NCI-H2081 treated with DMSO at 0.1 percent for 48 hours (cell line): ENCODE measurements around the gene HBB.

Source experiments
- DNase-seq: peaks from one replicate; lab custom pipeline; 2025; lab: John Stamatoyannopoulos, UW

The HBB gene

DNA sequence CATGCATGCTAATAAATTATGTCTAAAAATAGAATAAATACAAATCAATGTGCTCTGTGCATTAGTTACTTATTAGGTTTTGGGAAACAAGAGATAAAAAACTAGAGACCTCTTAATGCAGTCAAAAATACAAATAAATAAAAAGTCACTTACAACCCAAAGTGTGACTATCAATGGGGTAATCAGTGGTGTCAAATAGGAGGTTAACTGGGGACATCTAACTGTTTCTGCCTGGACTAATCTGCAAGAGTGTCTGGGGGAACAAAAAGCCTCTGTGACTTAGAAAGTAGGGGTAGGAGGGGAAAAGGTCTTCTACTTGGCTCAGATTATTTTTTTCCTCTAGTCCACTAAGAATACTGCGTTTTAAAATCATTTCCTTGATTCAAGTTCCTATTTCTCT is 810 bp upstream of the HBB start:
- no peak for DNase-seq

DNA sequence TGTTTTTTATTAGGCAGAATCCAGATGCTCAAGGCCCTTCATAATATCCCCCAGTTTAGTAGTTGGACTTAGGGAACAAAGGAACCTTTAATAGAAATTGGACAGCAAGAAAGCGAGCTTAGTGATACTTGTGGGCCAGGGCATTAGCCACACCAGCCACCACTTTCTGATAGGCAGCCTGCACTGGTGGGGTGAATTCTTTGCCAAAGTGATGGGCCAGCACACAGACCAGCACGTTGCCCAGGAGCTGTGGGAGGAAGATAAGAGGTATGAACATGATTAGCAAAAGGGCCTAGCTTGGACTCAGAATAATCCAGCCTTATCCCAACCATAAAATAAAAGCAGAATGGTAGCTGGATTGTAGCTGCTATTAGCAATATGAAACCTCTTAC is 1.4 kb downstream of the HBB start:
- DNase-seq: no peak

DNA sequence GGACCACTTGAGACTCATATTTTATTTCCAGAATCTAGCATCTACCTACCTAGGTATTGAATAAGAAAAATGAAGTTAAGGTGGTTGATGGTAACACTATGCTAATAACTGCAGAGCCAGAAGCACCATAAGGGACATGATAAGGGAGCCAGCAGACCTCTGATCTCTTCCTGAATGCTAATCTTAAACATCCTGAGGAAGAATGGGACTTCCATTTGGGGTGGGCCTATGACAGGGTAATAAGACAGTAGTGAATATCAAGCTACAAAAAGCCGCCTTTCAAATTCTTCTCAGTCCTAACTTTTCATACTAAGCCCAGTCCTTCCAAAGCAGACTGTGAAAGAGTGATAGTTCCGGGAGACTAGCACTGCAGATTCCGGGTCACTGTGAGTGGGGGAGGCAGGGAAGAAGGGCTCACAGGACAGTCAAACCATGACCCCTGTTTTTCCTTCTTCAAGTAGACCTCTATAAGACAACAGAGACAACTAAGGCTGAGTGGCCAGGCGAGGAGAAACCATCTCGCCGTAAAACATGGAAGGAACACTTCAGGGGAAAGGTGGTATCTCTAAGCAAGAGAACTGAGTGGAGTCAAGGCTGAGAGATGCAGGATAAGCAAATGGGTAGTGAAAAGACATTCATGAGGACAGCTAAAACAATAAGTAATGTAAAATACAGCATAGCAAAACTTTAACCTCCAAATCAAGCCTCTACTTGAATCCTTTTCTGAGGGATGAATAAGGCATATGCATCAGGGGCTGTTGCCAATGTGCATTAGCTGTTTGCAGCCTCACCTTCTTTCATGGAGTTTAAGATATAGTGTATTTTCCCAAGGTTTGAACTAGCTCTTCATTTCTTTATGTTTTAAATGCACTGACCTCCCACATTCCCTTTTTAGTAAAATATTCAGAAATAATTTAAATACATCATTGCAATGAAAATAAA is 2.1 kb downstream of the HBB start:
- no peak for DNase-seq

DNA sequence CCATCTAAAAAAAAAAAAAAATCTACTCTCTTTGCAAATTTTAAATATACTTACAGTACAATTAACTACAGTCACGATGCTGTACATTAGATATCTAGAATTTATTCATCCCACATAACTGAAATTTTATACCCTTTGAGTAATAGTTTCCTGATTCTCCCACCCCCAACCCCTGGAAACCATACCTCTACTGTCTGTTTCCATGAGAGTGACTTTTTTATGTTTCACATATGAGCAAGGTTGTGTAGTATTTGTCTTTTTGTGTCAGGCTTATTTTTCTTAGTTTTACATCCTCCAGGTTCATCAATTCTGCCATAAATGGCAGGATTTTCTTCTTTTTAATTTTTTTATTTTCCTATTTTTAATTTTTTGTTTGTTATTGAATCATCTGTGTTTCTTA is 3.2 kb downstream of the HBB start:
- no peak for DNase-seq

DNA sequence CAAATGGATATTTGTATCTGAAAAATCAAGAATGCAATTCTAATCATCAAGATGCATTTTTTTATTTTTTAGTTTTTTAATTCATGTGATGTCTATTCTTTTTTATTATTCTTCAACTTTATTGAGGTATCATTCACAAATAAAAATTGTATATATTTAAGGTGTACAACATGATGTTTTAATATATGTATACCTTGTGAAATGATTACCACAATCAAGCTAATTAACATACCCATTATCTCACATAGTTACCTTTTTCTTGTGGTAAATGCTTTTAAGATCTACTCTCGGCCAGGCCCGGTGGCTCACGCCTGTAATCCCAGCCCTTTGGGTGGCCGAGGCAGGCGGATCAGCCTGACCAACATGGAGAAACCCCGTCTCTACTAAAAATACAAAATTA is 3.7 kb downstream of the HBB start:
- DNase-seq: no peak

DNA sequence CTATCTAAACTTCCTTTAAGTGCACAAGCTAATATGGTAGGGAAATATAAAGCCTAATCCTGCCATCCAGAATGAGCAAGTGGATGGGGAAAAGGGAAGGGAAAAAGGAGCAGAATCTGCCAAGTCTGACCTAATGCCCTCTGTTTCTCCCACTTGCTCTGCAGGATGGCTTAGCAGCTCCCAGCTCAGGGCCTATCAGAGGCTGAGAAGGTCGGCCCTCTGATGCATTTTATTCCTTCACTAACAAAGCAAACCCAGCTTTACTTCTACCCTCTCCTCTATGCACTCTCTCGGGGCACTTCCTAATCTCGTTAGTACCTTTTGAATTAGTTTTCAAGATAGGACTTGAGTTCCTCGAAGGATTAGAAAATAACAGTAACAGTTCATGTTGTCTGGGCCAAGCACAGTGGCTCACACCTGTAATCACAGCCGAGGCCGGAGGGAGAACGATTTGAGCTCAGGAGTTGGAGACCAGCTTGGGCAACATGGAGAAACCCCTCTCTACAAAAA is 16.4 kb downstream of the HBB start:
- no peak for DNase-seq

DNA sequence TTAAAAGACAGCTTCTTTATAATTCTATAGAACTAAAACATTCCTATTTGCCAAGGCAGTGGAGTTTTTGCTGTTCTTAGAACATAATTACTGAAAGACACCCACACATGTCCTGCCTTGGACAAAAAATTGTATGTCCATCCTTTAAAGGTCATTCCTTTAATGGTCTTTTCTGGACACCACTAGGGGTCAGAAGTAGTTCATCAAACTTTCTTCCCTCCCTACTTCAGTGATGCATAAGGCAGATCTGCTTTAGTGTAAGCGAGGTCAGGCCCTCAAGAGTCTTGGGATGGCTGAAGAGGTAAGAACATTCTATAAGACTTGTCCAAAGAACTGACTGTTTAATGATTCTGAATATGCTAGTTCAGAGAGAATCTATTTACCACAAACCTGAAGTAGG is 22.1 kb downstream of the HBB start:
- DNase-seq: no peak

DNA sequence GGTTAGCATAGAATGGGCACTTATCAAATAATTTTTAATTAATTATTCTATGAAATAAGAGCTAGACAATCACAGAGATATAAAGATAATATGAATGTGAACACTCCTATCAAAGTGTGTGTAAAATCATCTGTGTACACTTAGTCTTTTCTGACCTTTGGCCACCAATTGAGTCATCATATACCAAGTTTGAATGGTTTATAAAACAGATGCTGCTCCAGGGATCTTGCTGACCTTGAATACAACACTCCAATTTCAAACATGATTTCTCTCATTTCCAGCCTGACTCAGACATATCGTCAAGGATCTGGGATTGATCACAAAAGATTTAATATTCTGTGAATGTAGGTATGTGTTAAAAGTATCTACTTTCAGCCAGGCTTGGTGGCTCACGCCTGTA is 23.5 kb downstream of the HBB start:
- no peak for DNase-seq

DNA sequence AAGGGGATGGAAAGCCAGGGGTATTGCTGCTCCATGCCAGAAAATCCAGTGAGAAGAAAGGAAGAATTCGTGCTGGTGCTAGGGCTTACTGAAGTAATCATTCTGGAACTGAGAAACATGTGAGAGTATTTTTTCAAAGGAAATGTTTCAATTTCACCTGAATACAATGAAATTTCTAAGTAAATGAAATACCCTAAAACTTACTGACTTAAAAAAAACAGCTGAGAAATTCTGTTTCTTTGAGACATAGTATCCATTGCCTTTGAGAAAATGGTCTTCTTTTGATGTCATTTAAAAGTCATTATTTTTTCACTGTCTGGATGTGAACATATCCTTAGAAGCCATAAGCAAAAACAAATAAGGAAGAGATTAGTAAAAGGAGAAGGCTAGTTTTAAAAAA is 26.3 kb downstream of the HBB start, which contains the start of gene OR51V1:
TSS of gene OR51V1 (minus strand) at position 101 of the 400 bp plus-strand sequence. CDS start at position 101, 0 bp downstream.
- no peak for DNase-seq

DNA sequence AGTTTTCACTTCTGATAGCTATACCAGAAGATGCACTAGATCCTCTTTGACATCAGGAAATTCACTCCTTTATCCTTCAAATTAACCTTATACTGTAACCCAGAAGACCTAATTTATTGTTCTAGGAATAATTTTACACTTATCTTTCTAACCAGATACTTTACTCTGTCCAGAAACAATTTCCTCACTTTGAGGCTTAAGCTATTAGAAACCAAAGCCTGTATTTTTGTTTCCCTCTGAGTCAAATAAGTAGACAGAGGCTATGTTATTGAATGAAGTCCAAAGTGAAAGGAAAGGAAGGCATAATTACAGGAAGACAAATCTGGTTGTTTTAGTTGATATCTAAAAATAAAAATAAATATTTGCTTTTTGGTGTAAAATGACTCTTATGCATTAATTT is 28.6 kb downstream of the HBB start:
- no peak for DNase-seq

DNA sequence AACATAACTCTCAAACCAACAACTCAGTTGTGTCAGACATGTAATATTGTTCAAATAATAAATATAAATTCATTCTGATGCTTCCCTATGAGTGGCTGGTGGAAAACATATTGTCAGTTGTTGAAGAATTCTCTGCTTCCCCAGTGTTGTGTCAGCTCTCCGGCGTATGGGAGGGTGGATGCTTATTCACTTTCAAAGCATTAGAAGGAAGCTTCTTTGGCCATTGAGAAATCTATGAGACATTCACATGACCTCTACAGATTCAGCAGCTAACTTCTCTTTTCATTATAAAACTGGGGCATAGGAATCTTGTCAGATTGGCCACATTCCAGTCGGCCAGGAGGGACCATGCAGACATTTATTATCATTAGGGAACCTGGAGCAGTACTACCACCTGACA is 29.3 kb downstream of the HBB start:
- no peak for DNase-seq

DNA sequence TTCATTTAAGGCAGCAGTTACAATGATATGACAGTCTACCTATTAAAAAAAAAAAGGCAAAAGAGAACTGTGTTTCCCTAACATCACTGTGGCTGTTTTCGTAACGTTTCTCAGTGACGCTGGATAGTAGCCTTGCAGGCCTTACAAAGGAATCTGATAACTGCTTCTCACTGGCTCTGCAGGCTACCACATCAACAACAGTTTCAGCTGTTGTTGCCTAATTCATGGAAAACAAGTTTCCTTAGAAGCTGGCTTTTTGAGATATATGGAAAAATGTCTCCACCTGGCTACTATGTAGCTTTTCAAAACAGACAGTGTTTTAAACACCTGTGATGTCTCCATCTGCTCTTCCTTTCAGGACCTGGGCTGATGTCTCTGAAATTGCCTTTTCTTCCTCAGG is 30.1 kb downstream of the HBB start:
- DNase-seq: no peak

DNA sequence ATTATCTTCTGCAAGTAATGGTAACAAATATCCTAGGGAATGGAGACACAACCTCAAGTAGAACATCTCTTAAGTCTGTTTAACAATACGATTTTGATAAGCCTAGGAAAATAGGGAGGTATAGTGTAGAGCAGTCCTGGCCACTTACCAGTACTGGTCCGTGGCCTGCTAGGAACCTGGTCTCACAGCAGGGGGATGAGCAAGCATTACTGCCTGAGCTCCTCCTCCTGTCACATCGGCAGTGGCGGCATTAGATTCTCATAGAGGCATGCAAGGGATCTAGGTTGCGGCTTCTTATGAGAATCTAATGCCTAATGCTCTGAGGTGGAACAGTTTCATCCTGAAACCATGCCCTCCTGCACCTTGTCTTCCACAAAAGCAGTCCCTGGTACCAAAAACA is 30.8 kb downstream of the HBB start:
- no peak for DNase-seq

DNA sequence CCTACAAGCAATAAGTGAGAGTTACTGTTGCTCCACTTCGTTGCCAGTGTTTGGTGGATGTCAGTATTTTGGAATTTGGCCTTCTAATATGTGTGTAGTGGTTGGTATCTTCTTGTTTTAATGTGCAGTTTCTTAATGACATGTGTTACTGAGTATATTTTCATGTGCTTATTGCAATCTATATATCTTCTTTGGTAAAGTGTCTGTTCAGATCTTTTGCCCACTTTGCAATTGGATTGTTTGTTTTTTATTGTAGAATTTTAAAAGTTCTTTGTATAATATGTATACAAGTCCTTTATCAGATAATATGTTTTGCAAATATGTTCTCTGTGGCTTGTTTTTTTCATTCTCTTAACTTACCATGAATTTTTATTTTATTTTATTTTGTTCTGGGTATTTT is 34.1 kb downstream of the HBB start:
- no peak for DNase-seq

DNA sequence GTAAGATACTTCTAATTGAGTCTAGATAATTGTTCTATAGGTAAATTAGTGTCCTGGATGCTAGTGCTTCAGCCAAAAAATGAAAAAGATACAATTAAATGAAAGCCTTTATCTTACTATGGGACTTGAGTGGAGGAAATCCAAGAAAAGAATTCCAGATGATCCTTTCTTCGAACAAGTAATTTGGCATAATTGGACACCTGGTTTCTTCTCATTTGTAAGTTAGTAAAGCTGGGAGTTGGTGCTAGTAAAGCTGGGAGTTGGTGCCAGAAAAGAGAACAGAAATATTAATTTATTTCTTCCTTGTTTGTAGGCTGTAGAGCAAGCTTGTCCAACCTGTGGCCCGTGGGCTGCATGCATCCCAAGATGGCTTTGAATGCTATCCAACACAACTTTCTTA is 38.7 kb downstream of the HBB start:
- DNase-seq: no peak

DNA sequence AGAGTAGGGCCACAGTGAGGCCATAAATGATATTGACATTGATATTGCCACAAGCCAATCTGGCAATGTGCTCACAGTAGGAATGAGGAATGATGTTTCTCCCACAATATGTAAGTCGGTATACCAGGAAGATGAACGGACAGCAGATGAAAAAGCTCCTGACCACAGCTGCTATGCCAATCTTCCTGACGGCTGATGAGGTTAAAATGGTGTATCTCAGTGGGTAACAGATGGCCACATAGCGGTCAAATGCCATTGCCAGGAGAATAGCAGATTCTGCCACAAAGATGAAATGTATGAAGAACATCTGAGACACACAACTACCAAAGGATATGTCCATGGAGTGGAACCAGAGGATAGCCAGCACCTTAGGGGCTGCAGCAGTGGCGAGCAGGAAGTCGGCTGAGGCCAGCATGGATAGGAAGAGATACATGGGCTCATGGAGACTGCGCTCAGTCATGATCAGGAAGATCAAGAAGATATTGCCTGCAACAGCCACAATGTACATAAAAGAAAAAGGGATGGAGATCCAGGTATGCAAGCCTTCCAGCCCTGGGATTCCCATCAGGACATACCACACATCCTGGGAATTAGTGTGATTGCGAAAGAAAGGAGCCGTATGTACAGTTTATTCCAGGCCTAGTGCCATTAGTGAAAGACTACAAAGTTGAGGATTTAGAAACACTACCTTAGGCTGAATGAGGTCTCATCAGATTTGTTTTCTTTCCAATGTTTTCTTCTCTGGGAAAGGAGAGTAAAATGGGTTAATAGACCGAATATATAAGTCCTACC is 48.6 kb downstream of the HBB start:
- no peak for DNase-seq
